Stimulated activated CD4-positive, alpha-beta T cell treated with anti-CD3 and anti-CD28 coated beads, TNF-alpha, amount 100 ng/mL, for 24 hours (primary cell): ENCODE data around the gene STAU1.
"Not testable (repeated sequence)": the region's sequence is repeated elsewhere in the genome, so short reads cannot be mapped to it uniquely, and the experiment has no call there.

Source experiments
- DNase-seq, 3 experiments: peaks; one replicate each; pipeline ENCODE4 v3.0.0-alpha.2; 2020; ENCODE audit warnings: low read depth in 3 of 3

Gene STAU1

DNA sequence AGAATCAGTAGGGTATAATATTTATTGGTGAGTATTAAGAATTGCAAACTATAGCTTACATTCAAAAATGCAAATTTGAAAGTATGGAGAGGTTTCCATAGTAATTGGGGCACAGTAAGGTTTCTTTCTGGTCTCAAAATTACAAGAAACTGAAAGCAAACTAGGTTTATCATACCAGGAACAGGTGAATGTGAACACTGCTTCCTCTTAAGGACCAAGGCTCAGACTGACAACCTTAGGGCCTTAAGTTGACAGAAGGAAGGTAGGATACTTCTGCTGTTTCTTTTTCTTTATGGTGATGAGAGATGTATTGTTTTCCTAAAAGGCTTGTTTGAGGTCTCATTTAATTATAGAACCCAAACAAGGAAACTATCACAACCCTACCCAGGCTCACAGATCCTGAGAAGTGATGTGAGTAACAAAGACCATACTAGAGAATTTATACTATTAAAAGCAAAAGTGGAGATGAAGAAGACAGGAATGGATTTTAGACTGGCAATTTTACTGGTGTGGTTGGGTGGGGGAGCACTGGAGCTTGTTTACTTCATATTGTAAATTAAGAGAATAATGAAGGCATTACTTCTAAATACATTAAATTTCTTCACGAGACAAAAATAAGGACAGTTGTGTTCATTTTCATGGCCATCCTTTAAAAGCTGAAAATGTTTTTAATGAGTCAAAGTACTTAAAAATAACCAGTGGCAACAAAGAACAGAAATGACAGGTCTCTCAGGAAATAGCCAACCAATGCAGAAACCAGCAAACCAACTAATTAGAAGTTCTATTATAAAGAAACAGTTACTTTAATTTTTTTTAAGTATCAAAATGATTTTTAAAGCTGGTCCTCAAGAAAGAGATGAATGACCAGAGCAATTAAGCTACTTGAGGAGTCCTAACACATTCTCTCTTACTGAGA is 21.3 kb downstream of the STAU1 start:
- DNase-seq, result no peak

DNA sequence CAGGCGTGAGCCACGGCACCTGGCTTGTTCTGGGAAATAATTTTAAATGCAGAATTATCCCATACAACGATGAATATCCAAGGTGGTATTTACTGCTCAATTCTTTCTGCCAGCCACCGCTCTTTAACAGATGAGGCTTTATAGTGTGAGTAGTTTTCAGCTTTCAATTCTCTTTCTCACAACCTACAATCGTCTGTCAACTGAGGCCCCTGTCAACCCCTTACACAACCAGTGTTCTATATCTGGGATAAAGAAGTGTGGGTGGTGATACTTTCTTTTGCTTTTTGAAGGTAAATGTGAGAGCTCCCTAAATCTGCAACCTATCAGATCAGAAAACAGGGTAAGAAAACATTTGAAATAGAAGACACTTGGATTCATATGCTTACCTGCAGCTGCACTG is 22.5 kb downstream of the STAU1 start:
- DNase-seq, result no peak

DNA sequence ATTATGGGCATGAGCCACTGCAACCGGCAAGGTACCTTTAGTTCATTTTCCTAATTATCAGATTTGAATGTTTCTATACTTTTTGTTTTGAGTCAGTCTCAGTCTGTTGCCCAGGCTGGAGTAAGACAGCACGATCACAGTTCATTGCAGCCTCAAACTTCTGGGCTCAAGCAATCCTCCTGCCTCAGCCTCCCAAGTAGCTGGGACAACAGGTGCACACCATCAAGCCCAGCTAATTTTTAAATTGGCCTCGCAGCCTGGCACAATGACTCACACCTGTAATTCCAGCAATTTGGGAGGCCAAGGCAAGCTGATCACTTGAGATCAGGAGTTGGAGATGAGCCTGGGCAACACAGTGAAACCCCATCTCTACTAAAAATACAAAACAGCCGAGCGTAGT is 24.4 kb downstream of the STAU1 start:
- no peak for DNase-seq

DNA sequence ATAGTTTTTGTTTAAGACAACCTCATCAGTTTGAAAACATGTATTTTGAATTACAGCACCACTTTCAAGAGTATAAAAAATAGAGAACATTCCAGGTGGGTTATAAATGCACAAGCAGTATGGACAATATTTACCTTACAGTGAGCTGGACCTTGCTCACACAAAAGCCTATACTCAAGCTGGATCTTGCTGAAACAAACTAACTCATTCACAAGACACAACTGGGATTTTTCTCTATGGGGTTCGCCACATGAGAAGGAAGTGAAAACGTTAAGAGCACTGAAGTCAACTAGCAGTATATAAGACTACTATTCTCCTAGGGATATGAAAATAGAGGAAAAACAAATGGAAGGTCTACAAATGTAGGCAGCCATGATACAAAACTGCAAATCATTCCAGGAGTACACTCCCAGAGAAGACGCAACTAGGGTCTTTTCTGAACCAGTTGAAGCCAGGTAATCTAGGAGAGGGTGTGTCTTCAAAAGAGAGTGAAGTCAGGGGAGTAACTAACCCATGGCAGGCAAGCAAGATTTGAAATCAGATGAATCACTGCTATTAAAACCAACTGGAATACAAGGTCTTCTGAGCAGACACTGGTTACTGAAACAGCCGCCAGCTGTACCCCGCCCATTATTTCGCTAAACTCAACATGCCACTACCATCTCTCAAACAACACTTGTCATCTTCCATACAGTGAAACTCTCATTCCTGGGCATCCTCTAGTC is 26.5 kb downstream of the STAU1 start:
- no peak for DNase-seq

DNA sequence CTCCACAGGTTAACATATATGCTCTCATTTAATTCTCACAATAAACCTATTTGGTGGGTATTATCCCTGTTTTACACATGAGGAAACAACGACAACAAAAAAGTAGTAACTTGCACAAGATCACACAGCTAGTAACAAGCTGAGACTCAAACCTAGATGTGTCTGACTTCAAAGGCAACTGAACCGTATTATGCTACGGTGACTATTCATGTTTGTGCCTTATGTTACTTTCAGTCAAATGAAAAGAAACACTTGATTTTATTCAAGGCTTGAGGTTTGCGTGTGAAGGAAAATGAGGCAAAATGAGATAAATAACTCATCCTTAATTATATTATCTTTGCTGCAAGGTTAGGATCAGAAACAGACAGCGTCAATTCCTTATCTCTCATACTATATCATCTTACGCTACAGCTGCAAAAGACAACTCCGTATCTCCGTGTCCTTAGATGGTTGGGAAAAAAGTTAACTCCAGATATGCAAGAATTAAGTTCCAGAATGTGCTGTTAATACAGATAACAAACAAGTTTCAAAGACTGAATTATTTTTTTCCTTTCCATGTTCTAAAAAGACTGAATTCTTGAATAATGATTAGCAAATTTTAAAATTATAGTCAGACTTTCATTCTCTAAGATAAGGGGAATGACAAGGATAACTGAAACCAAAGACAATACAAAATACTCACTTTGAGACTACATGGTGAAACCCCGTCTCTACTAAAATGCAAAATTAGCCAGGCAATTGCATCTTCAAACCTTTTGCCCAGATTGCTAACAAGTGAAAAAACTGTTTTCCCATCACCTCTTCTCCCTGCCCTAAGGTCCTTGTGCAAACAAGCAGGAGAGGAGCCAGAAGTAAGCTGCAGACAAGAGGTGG is 27.8 kb downstream of the STAU1 start:
- DNase-seq, result no peak

DNA sequence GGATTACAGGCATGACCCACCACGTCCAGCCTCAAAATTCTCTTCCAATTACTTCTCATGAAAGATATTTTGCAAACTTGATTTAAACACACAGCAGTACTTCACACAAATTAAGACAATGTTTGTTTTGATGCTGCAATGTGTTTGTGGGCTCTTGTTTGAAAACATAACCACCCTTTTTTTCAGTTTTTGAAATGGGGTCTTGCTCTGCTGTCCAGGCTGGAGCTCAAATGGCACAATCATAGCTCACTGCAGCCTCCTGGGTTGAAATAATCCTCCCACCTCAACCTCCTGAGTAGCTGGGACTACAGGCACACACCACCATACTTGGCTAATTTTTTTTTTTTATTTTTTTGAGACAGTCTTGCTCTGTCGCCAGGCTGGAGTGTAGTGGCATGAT is 31.0 kb downstream of the STAU1 start:
- no peak for DNase-seq

DNA sequence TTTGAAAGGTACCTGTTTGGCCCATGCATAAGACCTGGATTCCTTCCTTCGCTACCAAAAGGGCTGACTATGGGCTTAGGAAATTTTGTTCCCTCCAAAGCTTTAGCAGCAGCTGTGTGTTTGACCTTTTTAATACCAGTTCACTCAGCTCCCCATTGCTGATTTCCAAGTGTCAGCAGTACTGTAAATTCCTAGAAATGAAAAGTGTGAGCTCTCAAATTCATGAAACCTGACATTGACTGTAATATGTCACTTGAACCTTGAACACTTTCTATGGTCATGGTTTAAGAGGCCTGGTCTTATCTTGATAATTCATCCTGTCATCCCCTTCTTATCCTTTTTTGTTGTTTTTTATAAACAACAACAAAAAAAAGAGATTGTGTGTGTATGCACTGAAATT is 31.7 kb downstream of the STAU1 start:
- DNase-seq, result no peak

DNA sequence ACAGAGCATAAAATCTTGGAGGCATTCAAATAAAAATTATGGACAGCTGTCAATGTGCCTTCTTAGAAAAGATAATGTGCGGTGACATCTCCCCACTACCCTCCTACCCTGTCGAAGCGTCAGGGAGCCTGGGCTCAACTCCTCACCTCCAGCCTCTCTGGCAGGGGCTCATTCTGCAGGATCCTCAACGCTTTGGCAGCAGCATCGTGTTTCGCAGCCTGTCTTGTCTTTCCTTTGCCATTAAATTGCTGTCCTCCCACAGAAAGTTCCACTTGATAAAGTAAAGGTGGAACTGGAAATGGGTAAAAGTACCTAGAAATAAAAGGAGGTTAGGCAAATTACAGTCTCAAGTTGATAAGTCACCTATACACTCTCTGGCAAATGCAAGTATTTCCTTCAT is 36.7 kb downstream of the STAU1 start:
- DNase-seq, result no peak

DNA sequence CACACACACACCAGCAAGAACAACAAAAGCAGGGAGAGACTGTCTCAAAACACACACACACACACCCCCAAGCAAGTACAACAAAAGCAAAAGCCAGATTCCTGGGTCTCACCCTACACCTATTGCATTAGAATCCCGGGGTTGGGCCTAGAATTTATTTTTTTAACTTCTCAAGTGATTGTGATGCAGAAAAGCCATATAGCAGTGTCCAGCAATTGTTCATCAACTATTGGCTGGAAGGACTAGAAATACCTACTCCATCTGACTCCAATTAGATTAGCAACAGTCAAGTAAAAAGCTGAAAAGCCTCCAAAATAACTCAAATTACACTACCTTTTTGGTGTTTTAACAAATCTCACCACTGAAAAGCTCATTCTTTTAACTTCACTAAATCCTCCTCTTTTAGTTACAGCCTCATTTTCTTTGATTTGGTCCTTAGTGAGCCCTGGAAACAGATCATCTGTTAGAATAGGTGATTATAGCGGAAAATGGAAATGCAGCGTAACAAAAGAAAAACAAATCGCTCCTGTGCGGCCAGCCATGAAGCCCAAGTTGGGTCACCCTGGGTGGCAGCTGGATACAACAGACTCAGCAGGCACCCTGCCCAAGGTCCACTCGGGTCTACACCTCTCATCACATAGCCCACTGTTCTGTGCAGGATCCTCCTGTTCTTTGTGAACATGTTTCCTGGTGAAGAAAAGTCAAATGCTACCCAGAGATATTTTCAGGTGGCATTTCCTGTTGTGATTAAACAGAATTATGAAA is 38.7 kb downstream of the STAU1 start:
- no peak for DNase-seq

DNA sequence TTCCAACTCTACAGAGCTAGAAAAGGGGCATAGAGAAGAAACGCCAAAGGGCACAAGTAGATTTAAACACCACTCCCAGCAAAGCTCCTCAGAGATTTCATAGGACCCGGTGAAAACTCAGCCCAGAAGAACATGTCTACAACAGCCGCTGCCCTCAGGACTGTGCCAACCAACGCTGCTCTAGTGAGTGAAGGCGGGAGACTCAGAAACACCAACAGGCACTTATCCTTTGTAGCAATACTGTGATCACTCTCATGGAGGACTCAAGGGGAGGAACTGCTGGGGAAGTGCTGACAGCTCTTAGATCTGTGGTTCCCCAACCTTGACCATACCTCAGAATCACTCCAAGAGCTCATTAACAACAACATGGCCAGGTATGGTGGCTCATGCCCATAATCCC is 39.5 kb downstream of the STAU1 start:
- no peak for DNase-seq

DNA sequence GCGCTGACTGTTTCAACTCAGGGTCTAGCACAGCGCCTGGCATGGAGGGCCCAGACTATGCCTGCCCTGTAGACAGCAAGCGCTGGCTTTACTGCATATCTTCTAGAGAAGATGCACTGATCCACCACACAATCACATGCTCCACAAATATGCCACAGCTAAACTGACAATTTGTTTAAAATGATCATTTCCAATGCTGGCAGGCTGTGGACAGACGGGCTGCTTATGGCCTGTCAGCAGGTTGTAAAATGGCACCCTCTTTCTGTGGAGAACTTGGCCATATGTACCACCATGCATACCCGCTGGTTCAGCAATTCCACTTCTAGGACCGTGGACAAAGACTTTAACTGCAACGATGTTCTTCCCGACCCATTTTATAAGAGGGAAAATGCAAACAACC is 40.8 kb downstream of the STAU1 start:
- DNase-seq, result no peak

DNA sequence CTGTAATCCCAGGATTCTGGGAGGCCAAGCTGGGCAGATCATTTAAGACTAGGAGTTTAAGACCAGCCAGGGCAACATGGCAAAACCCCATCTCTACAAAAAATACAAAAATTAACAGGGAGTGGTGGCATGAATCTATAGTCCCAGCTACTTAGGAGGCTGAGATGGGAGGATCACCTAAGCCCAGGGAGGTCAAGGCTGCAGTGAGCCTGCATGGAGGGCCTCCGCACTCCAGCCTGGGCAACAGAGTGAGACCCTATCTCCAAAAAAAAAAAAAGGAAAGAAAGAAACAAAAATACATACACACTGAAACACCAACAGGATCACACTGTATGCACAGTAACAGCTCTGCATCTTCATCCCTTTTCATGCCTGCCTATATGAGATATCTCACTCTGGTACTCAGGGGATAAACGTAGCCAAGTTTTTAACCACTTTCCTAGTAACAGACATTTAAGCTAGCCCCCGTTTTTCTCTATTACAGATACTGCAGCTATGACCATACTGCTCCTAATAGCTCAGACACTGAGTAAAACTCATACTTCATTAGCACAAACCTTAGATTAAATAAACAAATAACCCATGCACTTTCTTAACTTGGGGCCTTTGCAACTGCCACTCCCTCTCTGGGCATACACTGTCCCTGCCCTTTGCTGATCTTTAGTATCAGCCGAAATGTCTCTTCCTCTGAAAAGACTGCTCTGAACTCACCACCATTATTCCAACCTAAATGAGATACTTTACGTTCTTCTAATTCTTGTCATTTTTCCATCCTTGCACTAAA is 41.5 kb downstream of the STAU1 start:
- no peak for DNase-seq

DNA sequence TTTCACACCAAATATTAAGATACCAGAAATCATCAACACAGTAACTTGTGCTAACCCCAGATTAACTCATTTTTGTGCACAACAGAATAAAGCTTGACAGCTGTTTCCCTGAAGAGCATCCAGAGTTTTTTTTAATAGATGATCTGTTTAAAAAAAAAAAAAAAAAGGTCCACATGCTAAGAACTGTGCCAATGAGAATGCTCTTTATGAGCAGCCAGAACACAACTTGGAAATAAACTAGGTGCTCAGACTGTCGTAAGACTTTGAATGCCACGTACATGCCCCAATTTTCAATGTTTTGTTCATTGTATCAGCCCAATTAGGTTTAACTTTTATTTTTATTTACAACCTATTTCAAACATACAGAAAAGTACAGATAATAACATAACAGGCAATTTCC is 47.3 kb downstream of the STAU1 start:
- no peak for DNase-seq

DNA sequence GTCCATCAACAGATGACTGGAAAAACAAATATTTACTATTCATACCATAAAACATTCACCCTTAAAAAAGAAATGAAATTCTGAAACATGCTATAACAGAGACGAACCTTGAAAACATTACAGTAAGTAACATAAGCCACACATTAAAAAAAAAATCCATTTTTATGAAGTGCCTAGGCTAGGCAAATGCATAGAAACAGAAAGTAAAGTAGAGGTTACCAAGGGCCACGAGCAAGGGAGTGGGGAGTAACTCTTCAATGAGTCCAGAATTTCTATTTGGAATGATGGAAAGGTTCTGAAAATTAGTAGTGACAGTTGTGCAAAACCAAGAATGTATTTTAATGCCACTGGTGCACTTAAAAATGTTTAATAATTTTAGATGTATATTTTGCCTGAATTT is 47.7 kb downstream of the STAU1 start:
- no peak for DNase-seq

DNA sequence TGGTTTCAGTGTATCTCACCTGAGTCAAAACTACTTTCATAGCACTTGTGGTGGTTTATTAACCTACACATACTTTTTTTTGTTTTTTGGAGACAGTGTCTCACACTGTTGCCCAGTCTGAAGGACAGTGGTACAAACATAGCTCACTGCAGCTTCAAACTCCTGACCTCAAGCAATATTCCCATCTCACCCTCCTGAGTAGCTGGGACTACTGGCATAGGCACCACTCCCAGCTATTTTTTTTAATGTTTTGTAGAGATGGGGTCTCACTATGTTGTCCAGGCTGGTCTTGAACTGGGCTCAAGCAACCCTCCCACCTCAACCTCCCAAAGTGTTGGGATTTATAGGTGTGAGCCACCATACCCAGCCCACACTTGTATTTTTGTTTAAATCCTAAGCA is 49.7 kb downstream of the STAU1 start:
- DNase-seq, result no peak

DNA sequence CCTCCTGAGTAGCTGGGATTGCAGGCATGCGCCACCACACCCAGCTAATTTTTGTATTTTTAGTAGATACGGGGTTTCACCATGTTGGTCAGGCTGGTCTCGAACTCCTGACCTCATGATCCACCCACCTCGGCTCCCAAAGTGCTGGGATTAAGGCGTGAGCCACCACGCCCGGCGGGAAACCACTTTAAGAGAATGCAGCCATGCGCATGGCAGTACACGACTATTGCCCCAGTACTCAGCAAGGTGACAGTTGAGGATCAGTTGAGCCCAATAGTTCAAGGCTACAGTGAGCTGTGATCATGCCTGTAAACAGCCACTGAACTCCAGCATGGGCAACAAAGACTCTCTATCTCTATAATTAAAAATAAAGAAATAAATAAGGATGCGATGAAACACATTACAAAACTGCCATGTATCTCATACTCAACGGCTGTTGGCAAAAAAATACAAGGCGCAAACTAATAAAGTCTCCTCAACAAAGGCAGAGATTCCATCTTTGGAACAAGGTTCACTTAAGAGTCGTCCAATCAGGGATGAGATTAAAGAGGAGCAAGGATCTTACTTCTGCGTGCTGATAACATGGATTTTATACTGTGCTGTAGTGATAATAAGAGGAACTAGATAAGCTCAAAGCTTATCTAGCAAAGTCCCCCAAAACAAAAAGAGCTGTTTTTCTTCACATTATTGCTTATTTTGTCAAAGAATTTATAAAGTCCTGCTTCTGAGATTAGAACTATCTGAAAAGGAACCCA is 51.1 kb downstream of the STAU1 start:
- no peak for DNase-seq

DNA sequence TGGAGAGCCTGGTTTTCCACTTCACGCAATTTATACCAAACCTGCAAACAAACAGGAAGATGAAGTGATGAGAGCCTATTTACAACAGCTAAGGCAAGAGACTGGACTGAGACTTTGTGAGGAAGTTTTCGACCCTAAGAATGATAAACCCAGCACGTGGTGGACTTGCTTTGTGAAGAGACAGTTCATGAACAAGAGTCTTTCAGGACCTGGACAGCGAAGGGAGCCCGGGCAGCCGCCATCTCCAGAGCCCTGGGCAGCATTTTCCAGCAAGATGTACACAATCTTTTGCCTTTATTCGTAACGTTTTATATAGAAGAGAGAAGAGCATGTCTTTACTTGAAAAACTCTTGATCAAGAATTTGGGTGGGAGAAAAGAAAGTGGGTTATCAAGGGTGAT is 53.3 kb downstream of the STAU1 start:
- DNase-seq, result not testable (repeated sequence)

DNA sequence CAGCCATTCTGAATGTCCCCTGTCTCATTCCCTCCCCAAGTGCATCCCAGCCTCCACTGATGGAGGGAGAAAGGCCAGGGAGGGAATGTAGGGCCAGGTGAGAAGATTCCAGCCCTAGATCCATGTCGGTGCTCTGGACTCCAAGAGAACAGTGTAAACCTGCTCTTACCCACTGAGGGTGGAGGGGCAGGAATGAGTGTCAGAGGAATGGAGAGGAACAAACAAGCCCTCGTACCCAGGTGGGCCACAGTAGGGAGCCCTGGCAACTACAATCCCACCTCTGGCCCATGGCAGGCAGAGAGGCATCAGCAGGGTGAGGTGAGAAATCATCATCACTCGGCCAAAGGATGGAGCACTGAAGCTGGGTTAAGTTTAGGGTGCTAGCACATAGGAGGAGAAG is 54.6 kb downstream of the STAU1 start:
- no peak for DNase-seq

DNA sequence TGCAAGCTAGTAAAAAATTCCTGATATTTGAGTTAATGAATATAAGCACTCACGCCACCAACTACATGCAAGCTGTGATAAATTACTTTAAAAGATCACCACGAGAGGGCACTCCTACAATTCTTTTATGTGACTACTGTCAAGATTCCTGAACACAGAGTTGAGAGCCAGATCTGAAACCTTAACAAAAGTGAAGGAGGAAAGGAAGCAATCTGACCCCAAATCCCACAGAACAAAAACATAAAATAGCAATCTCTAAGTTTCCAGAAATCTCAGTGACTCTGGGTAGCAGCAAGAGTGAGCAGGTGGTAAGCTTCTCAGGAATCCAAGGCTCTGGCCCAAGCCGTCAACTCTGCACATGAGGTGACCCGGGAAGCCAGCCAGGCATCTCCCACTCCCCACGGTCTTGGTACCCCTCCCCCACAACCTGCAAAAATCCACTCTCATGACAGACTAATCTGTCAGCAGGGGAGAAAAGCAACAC is 55.1 kb downstream of the STAU1 start:
- DNase-seq, result no peak

DNA sequence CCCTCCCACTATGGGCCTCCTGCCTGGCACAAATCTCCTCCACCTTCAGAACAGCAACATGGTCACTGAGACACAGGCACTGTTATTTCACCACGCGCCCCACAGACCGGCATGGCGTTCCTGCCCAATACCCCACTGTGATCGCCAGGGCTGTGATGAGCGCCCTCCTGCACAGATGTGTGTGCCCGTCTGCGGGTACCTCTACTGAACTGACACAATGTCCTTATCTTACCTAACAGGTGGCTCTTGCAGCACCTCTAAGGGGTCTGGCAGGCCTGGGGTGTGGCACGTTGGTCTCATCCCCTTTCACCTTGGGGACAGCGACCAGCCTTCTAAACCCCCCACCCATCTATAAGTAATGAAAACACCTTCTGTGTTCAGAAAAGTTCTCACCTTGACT is 64.2 kb downstream of the STAU1 start:
- no peak for DNase-seq
